Activated CD4-positive, alpha-beta T cell treated with anti-CD3 and anti-CD28 coated beads for 24 hours (primary cell): Measurements from ENCODE around the gene AKR1C8.

Source experiments
- DNase-seq, 2 donors: peaks; one replicate each; pipeline ENCODE4 v3.0.0-alpha.2; 2020; ENCODE audit warnings: low read depth in 2 of 2

Gene AKR1C8

GRCh38 chr10:5108658-5109416 is 76.1 kb downstream of the AKR1C8 start:
- DNase-seq, result no peak

- DNase-seq, result no peak
Measured at GRCh38 chr10:5107860-5108526, 77.0 kb downstream of the AKR1C8 start.

- no peak for DNase-seq
Measured at GRCh38 chr10:5106553-5106952, 78.4 kb downstream of the AKR1C8 start.

- no peak for DNase-seq
Measured at GRCh38 chr10:5105626-5106025, 79.3 kb downstream of the AKR1C8 start.
